Ishikawa (cell line): ENCODE data around the gene TMPRSS15.

ENCODE experiments used
- FOXM1 ChIP-seq: IDR thresholded peaks from 2 replicates; pipeline ENCODE4 v1.6.1; 2012; ENCODE audit warnings: low read depth, borderline replicate concordance
- TCF12 ChIP-seq: IDR thresholded peaks from 2 replicates; pipeline ENCODE4 v1.6.1; 2012; ENCODE audit warnings: low read depth
- TEAD4 ChIP-seq: IDR thresholded peaks from 2 replicates; pipeline ENCODE4 v1.6.1; 2012

DNA sequence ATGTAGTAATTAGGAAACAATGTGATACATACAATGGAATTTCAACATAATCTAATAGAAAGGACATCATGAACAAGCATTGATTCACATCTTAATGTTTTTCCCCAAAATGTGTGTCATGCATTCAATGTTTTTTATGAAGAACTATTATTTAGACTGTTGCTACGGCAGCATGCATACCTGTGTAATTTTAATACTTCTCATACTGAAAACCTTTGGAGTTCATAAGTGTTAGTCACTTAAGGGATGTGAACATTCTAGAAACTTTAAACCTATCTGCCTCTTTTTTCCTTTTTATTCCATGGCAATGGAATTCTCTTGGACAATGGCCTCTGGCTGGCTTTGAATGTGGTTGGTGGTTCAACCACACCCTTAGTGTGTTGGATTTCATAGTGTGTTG lies 48.6 kb downstream of the TMPRSS15 start:
- TF ChIP-seq FOXM1 (no peak), TEAD4 (no peak), TCF12 (no peak)
